Uterus (tissue), 4 donors: ENCODE measurements around the gene NOL3. TPM values are rescaled to one million over a fixed set of nuclear protein-coding genes. Genes with fewer than 3 reads are reported as not detected.

Experiments used
- DNase-seq, 2 donors: peaks; one replicate each; pipeline ENCODE4 v3.0.0-alpha.2; 2019 to 2020
- H3K27ac ChIP-seq, 2 donors: fragments of 200-600 bp; sonication (generic); 1 replicate in 1 of 2; 2 replicates in 1 of 2; pipeline ENCODE4 v1.5.1; 2016 to 2018
- H3K27me3 ChIP-seq, 2 donors: fragments of 200-600 bp; sonication (generic); one replicate each; pipeline ENCODE4 v1.5.1; 2018 to 2019; ENCODE audit warnings: control low read depth in 1 of 2
- H3K36me3 ChIP-seq, 2 donors: fragments of 200-600 bp; sonication (generic); one replicate each; pipeline ENCODE4 v1.5.1; 2019; ENCODE audit warnings: control low read depth in 1 of 2
- H3K4me1 ChIP-seq, 2 donors: fragments of 200-600 bp; sonication (generic); one replicate each; pipeline ENCODE4 v1.5.1; 2018 to 2019; ENCODE audit warnings: control low read depth in 1 of 2
- H3K4me3 ChIP-seq, 2 donors: fragments of 200-600 bp; sonication (generic); 1 replicate in 1 of 2; 2 replicates in 1 of 2; pipeline ENCODE4 v1.5.1; 2018 to 2019; ENCODE audit warnings: mild to moderate bottlenecking in 1 of 2
- H3K9me3 ChIP-seq, 2 donors: fragments of 200-600 bp; sonication (generic); one replicate each; pipeline ENCODE4 v1.5.1; 2019; ENCODE audit warnings: control low read depth in 1 of 2
- CTCF ChIP-seq, 4 experiments: fragments of 200-600 bp in 2 of 4; fragments of 450-650 bp in 2 of 4; sonication (generic) in 2 of 4; IDR thresholded peaks; one replicate each; pipeline ENCODE4 v1.5.1; 2016 to 2019; ENCODE audit warnings: antibody characterized with exemption in 4 of 4, mild to moderate bottlenecking in 2 of 4, moderate library complexity in 1 of 4
- POLR2A ChIP-seq, 2 donors: fragments of 450-650 bp; IDR thresholded peaks; one replicate each; pipeline ENCODE4 v1.6.1; 2016; ENCODE audit warnings: antibody characterized with exemption in 2 of 2, mild to moderate bottlenecking in 1 of 2, moderate library complexity in 1 of 2
- intact Hi-C: fragments of 100-400 bp; cut with DNase I; formaldehyde crosslinking; loops from one replicate; pipeline ENCODE4 v1.15.1; 2023; ENCODE audit warnings: low total_unique reads
- microRNA counts, 2 donors: library from miRNA; unstranded; fragments of <30 nt; microRNA quantifications; one replicate each; lab custom pipeline; 2016 to 2017
- microRNA-seq: library from miRNA; unstranded; fragments of <30 nt; microRNA quantifications from one replicate; pipeline ENCODE4, GENCODE V29; 2016; ENCODE audit warnings: borderline microRNAs expressed, borderline replicate concordance
- small RNA-seq: library from RNA; depleted of rRNA; stranded (forward); fragments of <200 nt; gene quantifications from one replicate; pipeline ENCODE3, GENCODE V24; 2016
- total RNA-seq, 4 donors: library from RNA; depleted of rRNA in 3 of 4; stranded (reverse); fragments of >200 nt in 3 of 4; gene quantifications; one replicate each; pipeline versions ENCODE4 v1.1.0 to v1.2.4, GENCODE V29; 2014 to 2023
- donor health status: DM: yes; HTN: yes; CAD: no.

The NOL3 gene
- total RNA-seq, 4 donors from 2014 or later: 3.3 to 29.7 (median 17.0) TPM

GRCh38 chr16:67215706-67216105 lies 45.4 kb downstream of the NOL3 start:
- no peak overlapping the region for H3K4me3 ChIP-seq
- H3K27ac ChIP-seq: no peak overlapping the region
- no peak for DNase-seq
- intact Hi-C loops: no loop called here
- H3K9me3 ChIP-seq: no peaks in the 10 kb centered on the region
- H3K27me3 ChIP-seq: no peaks in the 10 kb centered on the region
- no peak for TF ChIP-seq CTCF (IDR thresholded peaks at IDR 0.05)
- no peak for TF ChIP-seq POLR2A (IDR thresholded peaks at IDR 0.05)
- no peaks in the 10 kb centered on the region for H3K4me1 ChIP-seq
- H3K36me3 ChIP-seq: no peaks in the 10 kb centered on the region

DNA sequence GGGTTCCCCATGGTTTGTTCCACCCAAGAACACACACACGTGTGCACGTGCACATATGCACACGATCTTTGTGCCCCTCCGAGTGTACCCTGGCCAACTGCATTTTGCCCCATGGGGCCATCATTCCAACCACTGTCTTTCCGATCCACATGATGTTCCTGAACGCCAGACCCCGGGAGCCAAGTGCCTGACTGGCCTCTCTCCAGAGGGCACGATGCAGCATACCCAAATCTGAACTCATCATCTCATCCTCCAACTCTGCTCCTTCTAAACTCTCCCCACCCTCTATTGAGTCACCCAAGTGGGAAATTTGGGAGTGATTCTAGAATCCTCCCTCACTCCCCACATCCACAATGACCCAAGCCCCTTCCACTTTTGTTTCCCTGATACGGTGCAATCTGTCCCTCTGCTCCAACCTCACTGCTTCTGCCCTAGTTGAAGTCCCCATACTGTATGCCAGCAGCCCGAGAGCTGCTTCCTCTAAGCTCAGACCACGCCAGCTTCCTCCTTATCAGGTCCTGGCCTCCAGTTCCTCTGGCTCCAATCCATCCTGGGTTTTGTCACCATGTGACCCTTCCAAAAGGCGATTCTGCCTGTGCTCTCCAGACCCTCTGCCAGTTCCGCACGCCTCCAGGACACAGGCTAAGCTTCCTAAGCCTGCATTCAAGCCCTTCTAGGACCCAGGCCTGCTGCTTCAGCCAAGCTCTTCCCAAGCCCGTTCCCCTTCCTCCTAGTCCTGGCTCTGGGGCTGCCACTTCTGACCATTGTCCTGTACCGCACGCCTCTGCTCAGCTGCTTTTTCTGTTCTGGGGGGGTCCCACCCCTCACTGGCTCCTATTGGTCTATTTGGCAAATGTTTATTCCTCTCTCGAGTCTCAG lies 46.5 kb downstream of the NOL3 start:
- H3K4me3 ChIP-seq: no peak overlapping the region
- H3K4me1 ChIP-seq: no peaks in the 10 kb centered on the region
- H3K36me3 ChIP-seq: no peaks in the 10 kb centered on the region
- no peak for TF ChIP-seq POLR2A (IDR thresholded peaks at IDR 0.05)
- TF ChIP-seq CTCF (IDR thresholded peaks at IDR 0.05): no peak
- DNase-seq: peak in 1 of 2 donors; percentile 50
- intact Hi-C loops: no loop called here
- H3K27ac ChIP-seq: peak overlapping the region in 1 of 2 donors; percentile 1
- no peaks in the 10 kb centered on the region for H3K27me3 ChIP-seq
- no peaks in the 10 kb centered on the region for H3K9me3 ChIP-seq

- no peak for TF ChIP-seq CTCF (IDR thresholded peaks at IDR 0.05)
- no peak for TF ChIP-seq POLR2A (IDR thresholded peaks at IDR 0.05)
- no peaks in the 10 kb centered on the region for H3K9me3 ChIP-seq
- no peak overlapping the region for H3K4me3 ChIP-seq
- DNase-seq: no peak
- intact Hi-C loops: no loop called here
- no peak overlapping the region for H3K27ac ChIP-seq
- no peaks in the 10 kb centered on the region for H3K36me3 ChIP-seq
- peaks cover 4 to 12% of the 10 kb centered on the region in 2 donors for H3K4me1 ChIP-seq
- no peaks in the 10 kb centered on the region for H3K27me3 ChIP-seq
Observed at GRCh38 chr16:67223992-67224391, 53.7 kb downstream of the NOL3 start.

MicroRNA genes within 50 kb of the gene (microRNA counts, 767-probe panel; counts per million panel counts)
- 0 counts per million in 2 donors for microRNA hsa-miR-328 (lab: Ali Mortazavi, UCI)

Small RNA genes within 50 kb of the gene (microRNA-seq; reads per million reads assigned to microRNA genes)
- gene MIR328: 419 reads per million, percentile 72 among the genes with 10 or more reads in this experiment

Small RNA genes within 50 kb of the gene (small RNA-seq; reads per million reads assigned to genes)
- gene MIR328: 3.4 reads per million, percentile 83 among the genes with 10 or more reads in this experiment

Other genes with a start within 250 kb of the NOL3 start
- gene RRAD, start 245.0 kb upstream of the NOL3 start, total RNA-seq: 10 to 100 TPM in 3 of 4 donors, 1 to 10 TPM in 1; 7.5 to 32.8 (median 18.8) TPM
- 10 to 100 TPM; 15.9 to 76.8 (median 74.2) TPM for gene CIAO2B, start 236.1 kb upstream of the NOL3 start, total RNA-seq
- gene CES2, start 235.0 kb upstream of the NOL3 start, total RNA-seq: 10 to 100 TPM; 15.0 to 51.0 (median 26.0) TPM
- 1 to 10 TPM in 2 of 4 donors, under 1 TPM in 2; 0.51 to 2.8 (median 0.86) TPM for gene CES3, start 209.3 kb upstream of the NOL3 start, total RNA-seq
- 1 to 10 TPM in 3 of 4 donors, under 1 TPM in 1; 0.29 to 9.6 (median 5.4) TPM for gene CES4A, start 181.9 kb upstream of the NOL3 start, total RNA-seq
- gene CBFB, start 141.4 kb upstream of the NOL3 start, total RNA-seq: 100 to 1,000 TPM in 1 of 4 donors, 10 to 100 TPM in 3; 42.1 to 108 (median 75.9) TPM
- 10 to 100 TPM; 12.3 to 27.1 (median 21.1) TPM for gene PHAF1, start 60.6 kb upstream of the NOL3 start, total RNA-seq
- 10 to 100 TPM in 3 of 4 donors, 1 to 10 TPM in 1; 2.4 to 40.1 (median 15.1) TPM for gene B3GNT9, start 19.5 kb upstream of the NOL3 start, total RNA-seq
- gene TRADD, start 10.6 kb upstream of the NOL3 start, total RNA-seq: 10 to 100 TPM in 2 of 4 donors, 1 to 10 TPM in 2; 2.6 to 21.0 (median 10.6) TPM
- 10 to 100 TPM in 2 of 4 donors, 1 to 10 TPM in 1, not detected in 1; 2.6 to 47.4 (median 14.1) TPM for gene FBXL8, start 10.6 kb upstream of the NOL3 start, total RNA-seq
- gene HSF4, start 5.8 kb upstream of the NOL3 start, total RNA-seq: 10 to 100 TPM in 3 of 4 donors, not detected in 1; 11.3 to 51.9 (median 42.3) TPM
- 10 to 100 TPM; 10.9 to 35.4 (median 20.5) TPM for gene MATCAP1, start 13.4 kb downstream of the NOL3 start, total RNA-seq
- gene EXOC3L1, start 19.6 kb downstream of the NOL3 start, total RNA-seq: 1 to 10 TPM in 3 of 4 donors, under 1 TPM in 1; 0.29 to 5.1 (median 1.8) TPM
- gene E2F4, start 21.6 kb downstream of the NOL3 start, total RNA-seq: 100 to 1,000 TPM in 1 of 4 donors, 10 to 100 TPM in 3; 49.2 to 294 (median 77.1) TPM
- 1 to 10 TPM in 2 of 4 donors, not detected in 2; 1.6 to 5.4 TPM for gene ELMO3, start 28.6 kb downstream of the NOL3 start, total RNA-seq
- 10 to 100 TPM; 10.2 to 57.9 (median 27.3) TPM for gene TMEM208, start 56.6 kb downstream of the NOL3 start, total RNA-seq
- 10 to 100 TPM in 3 of 4 donors, 1 to 10 TPM in 1; 2.3 to 37.6 (median 11.8) TPM for gene FHOD1, start 76.9 kb downstream of the NOL3 start, total RNA-seq
- 1 to 10 TPM in 2 of 4 donors, under 1 TPM in 1, not detected in 1; 0.55 to 1.9 (median 1.3) TPM for gene SLC9A5, start 78.4 kb downstream of the NOL3 start, total RNA-seq
- gene PLEKHG4, start 109.0 kb downstream of the NOL3 start, total RNA-seq: 10 to 100 TPM in 2 of 4 donors, 1 to 10 TPM in 2; 6.8 to 45.3 (median 17.1) TPM
- gene KCTD19, start 156.2 kb downstream of the NOL3 start, total RNA-seq: 1 to 10 TPM in 1 of 4 donors, under 1 TPM in 2, not detected in 1; 0.51 to 1.0 (median 0.55) TPM
- gene LRRC36, start 156.3 kb downstream of the NOL3 start, total RNA-seq: 1 to 10 TPM in 1 of 4 donors, under 1 TPM in 1, not detected in 2; 0.46 to 2.8 TPM
- 10 to 100 TPM; 13.4 to 26.6 (median 16.2) TPM for gene TPPP3, start 223.0 kb downstream of the NOL3 start, total RNA-seq
- 10 to 100 TPM; 14.7 to 30.6 (median 25.6) TPM for gene ZDHHC1, start 245.9 kb downstream of the NOL3 start, total RNA-seq